Umbilical cord (tissue), 2 donors: ENCODE measurements around the gene NUMBL. TPM values are rescaled to one million over a fixed set of nuclear protein-coding genes. Genes with fewer than 3 reads are reported as not detected.
A peak's percentile ranks its signal among the peaks of the same experiment; 100 is the strongest.

ENCODE experiments used
- DNase-seq: peaks from one replicate; pipeline ENCODE4 v3.0.0-alpha.2; 2015; ENCODE audit warnings: low spot score
- total RNA-seq: library from RNA; depleted of rRNA; stranded (reverse); fragments of >200 nt; gene quantifications from one replicate; pipeline ENCODE4 v1.2.3, GENCODE V29; 2014; ENCODE audit warnings: low replicate concordance; ENCODE audit not compliant: insufficient read depth

NUMBL gene
- total RNA-seq, 1 donor from 2014 or later: 27.2 TPM

- DNase-seq: peak; percentile 100
Measured at GRCh38 chr19:40716482-40717324, 26.3 kb upstream of the NUMBL start, which contains the start of the genes COQ8B and ITPKC. TSS of gene COQ8B (minus strand) at chr19:40716886. CDS start at chr19:40714632, 2,254 bp downstream. TSS of gene ITPKC (plus strand) at chr19:40717112. CDS start at chr19:40717136, 24 bp downstream.

GRCh38 chr19:40716031-40716481 lies 25.6 kb upstream of the NUMBL start:
- peak; percentile 90 for DNase-seq

- DNase-seq: peak; percentile 99
Measured at GRCh38 chr19:40714441-40715299, 24.2 kb upstream of the NUMBL start.

GRCh38 chr19:40713939-40714338 lies 23.5 kb upstream of the NUMBL start:
- DNase-seq: no peak

GRCh38 chr19:40709817-40710216 lies 19.4 kb upstream of the NUMBL start:
- no peak for DNase-seq

- DNase-seq: no peak
Measured at GRCh38 chr19:40707615-40708014, 17.2 kb upstream of the NUMBL start.

- DNase-seq: no peak
Measured at GRCh38 chr19:40705950-40706619, 15.6 kb upstream of the NUMBL start.

GRCh38 chr19:40705362-40705651 lies 14.9 kb upstream of the NUMBL start:
- DNase-seq: no peak

- DNase-seq: no peak
Measured at GRCh38 chr19:40704491-40705361, 14.3 kb upstream of the NUMBL start.

- DNase-seq: no peak
Measured at GRCh38 chr19:40703029-40703755, 12.7 kb upstream of the NUMBL start.

- DNase-seq: no peak
Measured at GRCh38 chr19:40702337-40703012, 12.0 kb upstream of the NUMBL start.

- DNase-seq: no peak
Measured at GRCh38 chr19:40701758-40702157, 11.3 kb upstream of the NUMBL start.

GRCh38 chr19:40700083-40700482 lies 9.6 kb upstream of the NUMBL start:
- DNase-seq: no peak

- no peak for DNase-seq
Measured at GRCh38 chr19:40697007-40697406, 6.6 kb upstream of the NUMBL start.

GRCh38 chr19:40695881-40696280 lies 5.4 kb upstream of the NUMBL start:
- DNase-seq: no peak

GRCh38 chr19:40693896-40694295 lies 3.4 kb upstream of the NUMBL start:
- no peak for DNase-seq

- DNase-seq: no peak
Measured at GRCh38 chr19:40693150-40693788, 2.8 kb upstream of the NUMBL start.

GRCh38 chr19:40692212-40692551 lies 1.7 kb upstream of the NUMBL start:
- DNase-seq: no peak
